GM19463 (cell line): ENCODE results near the gene DNAH12.
"Not testable (repeated sequence)": the region's sequence is repeated elsewhere in the genome, so short reads cannot be mapped to it uniquely, and the experiment has no call there.

Experiments
- ATAC-seq: cut with Tn5 transposase; IDR thresholded peaks from one replicate; pipeline ENCODE4 v1.9.1; 2021; ENCODE audit warnings: mild to moderate bottlenecking, moderate library complexity; ENCODE audit not compliant: unreplicated experiment

DNAH12 gene

GRCh38 chr3:57545636-57546268 is 1.6 kb upstream of the DNAH12 start:
- no peak for ATAC-seq

DNA sequence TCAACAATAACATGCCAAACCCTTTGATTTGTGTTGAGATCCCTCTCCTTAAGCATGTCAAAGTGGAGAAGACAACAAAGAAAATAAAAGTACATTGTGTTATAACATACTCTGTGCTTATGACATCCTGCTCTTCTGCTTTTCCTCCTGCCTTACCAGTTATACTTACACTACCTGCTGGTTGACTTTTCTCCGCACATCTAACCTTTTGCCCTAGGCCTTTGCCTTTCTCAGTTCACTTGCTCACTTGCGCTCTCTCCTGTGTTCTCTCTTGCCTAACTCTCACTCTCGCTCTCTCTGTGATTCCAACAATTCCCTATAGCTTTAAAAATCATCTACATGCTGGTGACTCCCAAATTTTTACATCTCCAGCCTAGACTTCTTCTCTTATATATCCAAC is 5.7 kb downstream of the DNAH12 start:
- no peak for ATAC-seq

GRCh38 chr3:57530071-57530608 is 14.0 kb downstream of the DNAH12 start:
- ATAC-seq = no peak

- ATAC-seq = no peak
These were observed 25.7 kb downstream of the DNAH12 start for GRCh38 chr3:57518276-57518915.

- no peak for ATAC-seq
These were observed 32.0 kb downstream of the DNAH12 start for GRCh38 chr3:57512166-57512565.

- no peak for ATAC-seq
These were observed 38.2 kb downstream of the DNAH12 start for GRCh38 chr3:57505901-57506300.

GRCh38 chr3:57500506-57500905 is 43.6 kb downstream of the DNAH12 start:
- no peak for ATAC-seq

DNA sequence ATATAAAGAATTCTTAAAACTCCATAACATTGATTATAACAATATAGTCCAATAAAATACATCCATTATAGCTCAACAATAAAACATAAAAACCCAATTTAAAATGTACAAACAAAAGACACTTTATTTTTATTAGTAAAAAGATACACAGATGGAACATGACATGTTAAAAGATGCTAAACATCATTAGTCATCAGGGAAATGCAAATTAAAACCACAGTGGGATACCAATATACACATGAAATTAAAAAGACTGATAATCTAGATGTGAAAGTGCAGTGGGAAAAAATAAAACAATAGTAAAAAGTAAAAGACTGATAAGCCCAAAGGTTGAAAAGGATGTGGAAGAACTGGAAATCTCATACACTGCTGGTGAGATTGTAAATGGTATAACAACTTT is 46.2 kb downstream of the DNAH12 start:
- ATAC-seq = no peak

DNA sequence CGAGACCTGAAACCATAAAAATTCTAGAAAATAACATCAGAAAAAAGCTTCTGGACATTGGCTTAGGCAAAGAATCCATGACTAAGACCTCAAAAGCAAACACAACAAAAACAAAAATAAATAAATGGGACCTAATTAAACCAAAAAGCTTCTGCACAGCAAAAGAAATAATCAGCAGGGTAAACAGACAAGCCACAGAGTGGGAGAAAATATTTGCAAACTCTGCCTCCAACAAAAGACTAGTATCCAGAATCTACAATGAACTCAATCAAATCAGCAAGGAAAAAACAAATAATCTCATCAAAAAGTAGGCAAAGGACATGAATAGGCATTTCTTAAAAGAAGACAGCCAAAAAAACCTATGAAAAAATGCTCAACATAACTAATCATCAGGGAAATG is 59.6 kb downstream of the DNAH12 start:
- ATAC-seq = no peak

DNA sequence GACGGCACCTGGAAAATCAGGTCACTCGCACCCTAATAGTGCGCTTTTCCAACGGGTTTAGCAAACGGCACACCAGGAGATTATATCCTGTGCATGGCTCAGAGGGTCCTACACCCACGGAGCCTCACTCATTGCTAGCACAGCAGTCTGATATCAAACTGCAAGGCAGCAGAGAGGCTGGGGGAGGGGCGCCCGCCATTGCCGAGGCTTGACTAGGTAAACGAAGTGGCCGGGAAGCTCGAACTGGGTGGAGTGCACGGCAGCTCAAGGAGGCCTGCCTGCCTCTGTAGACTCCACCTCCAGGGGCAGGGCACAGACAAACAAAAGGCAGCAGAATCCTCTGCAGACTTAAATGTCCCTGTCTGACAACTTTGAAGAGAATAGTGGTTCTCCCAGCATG is 67.0 kb downstream of the DNAH12 start:
- ATAC-seq = not testable (repeated sequence)

- no peak for ATAC-seq
These were observed 79.3 kb downstream of the DNAH12 start for GRCh38 chr3:57464801-57465200.

DNA sequence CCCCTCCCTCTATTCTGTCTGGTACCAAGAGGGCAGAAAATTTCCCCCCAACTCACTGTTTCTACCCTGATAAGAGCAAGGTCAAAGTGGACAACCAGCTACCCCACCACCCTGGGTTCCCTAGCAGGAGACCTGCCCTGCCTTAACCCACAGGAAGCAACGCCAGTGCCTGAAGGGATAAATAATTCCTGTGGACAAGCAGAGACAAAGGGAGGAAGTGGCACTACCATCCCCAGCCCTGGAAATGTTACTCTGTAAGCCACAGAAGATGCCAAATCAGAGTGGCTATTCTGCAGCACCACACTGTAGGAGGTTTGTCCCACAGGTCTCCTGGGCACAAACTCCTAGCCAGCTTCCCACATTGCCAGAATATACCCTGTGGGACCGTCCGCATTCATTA is 80.1 kb downstream of the DNAH12 start:
- ATAC-seq = no peak

DNA sequence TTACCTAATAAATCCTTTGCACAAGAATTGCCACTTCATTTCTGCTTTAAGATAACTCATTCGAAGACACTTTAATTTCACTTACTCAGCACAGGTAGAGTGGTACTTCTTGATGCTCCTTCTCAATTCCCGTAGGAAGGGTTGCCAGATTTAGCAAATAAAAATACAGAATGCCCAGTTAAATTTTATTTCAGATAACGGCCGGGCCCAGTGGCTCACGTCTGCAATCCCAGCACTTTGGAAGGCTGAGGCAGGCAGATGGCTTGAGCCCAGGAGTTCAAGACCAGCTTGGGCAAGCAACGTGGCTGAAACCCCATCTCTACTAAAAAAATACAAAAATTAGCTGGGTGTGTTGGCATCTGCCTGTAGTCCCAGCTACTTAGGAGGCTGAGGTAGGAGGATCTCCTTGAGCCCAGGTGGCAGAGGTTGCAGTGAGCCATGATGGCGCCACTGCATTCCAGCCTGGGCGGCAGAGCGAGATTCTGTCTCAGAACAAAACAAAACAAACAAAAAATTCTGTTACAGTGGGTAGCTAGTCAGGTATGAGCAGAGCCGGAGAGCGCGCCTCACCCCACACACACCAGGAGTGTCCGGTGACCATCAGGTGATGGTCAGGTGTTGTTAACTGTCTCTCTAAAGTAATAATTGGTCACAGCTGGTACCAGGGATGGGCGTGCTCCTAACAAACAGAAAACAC is 92.8 kb downstream of the DNAH12 start:
- no peak for ATAC-seq

DNA sequence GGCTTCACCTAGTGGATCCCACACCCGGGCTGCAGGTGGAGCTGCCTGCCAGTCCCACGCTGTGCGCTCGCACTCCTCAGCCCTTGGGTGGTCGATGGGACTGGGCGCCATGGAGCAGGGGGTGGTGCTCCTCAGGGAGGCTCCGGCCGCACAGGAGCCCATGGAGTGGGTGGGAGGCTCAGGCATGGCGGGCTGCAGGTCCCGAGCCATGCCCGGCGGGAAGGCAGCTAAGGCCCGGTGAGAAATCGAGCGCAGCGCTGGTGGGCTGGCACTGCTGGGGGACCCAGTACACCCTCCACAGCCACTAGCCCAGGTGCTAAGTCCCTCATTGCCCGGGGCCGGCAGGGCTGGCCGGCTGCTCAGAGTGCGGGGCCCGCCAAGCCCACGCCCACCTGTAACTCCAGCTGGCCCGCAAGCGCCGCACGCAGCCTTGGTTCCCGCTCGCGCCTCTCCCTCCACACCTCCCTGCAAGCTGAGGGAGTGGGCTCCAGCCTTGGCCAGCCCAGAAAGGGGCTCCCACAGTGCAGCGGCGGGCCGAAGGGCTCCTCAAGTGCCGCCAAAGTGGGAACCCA is 94.8 kb downstream of the DNAH12 start:
- ATAC-seq = not testable (repeated sequence)

DNA sequence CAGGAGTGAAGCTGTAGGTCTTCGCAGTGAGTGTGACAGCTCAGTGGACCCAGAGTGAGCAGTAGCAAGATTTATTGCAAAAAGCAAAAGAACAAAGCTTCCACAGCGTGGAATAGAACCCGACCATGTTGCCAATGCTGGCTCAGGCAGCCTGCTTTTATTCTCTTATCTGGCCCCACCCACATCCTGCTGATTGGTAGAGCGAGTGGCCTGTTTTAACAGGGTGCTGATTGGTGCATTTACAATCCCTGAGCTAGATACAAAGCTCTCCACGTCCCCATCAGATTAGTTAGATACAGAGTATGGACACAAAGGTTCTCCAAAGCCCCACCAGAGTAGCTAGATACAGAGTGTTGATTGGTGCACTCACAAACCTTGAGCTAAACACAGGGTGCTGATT is 95.7 kb downstream of the DNAH12 start:
- ATAC-seq = not testable (repeated sequence)

GRCh38 chr3:57446318-57446841 is 97.8 kb downstream of the DNAH12 start:
- no peak for ATAC-seq

- ATAC-seq = no peak
These were observed 99.7 kb downstream of the DNAH12 start for GRCh38 chr3:57444469-57444868.

- not testable (repeated sequence) for ATAC-seq
These were observed 104.0 kb downstream of the DNAH12 start for GRCh38 chr3:57440144-57440543.

GRCh38 chr3:57438460-57438859 is 105.7 kb downstream of the DNAH12 start:
- ATAC-seq = not testable (repeated sequence)

DNA sequence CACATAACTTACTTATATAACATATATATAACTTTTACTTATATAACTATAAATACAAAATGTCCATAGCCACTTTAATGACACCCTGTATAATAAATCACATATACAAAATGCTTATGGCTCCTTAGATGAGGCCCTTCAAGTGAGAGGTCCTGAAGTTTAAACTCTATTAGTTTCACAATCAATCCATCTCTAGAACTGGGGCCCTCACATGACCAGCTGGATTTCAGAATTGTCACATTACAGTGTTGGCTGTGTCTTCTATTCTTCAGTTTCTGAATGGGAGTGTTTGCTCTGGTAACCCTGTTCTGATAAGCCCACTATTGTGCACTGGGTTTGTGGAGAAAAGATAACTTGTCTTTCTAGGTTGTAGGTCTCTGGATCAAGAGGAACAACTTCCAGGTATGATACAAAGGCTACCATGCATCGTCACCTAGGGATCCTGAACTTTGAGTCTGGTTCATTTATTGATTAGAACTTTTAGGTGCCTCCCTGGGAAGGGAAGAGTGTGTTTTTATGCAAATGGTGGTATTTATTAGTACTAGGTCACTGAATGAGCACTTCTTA is 107.9 kb downstream of the DNAH12 start:
- ATAC-seq = no peak

DNA sequence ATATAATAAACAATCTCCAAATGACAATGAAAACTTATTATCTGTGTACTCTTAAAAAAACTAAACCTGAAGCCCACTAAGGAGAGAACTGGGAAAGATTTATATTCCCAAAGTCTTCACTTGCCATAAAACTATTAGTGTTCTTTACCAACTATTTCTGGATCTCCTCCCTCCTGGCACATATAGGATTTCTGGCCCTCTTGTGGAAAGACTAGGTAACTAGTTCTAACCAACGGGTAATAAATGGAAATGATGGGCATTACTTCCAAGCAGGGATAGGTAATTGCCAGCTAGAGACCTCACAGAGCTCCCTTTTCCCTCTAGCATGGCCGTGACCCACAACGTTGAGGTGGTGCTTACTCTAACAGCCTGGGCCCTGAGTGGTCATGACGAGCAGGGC is 110.1 kb downstream of the DNAH12 start:
- no peak for ATAC-seq
